GM12891 (cell line): ENCODE results near the gene SLC25A30.

Experiments
- PAX5 ChIP-seq: IDR thresholded peaks from 2 replicates; pipeline ENCODE4 v1.6.1; 2011; ENCODE audit warnings: low read length, moderate library complexity, mild to moderate bottlenecking; ENCODE audit not compliant: insufficient read depth, severe bottlenecking
- POLR2A ChIP-seq: IDR thresholded peaks from 2 replicates; pipeline ENCODE4 v1.6.1; 2011; ENCODE audit warnings: low read depth, low read length, control low read depth
- POLR2AphosphoS5 ChIP-seq: IDR thresholded peaks from 2 replicates; pipeline ENCODE4 v1.6.1; 2011; ENCODE audit warnings: low read depth, low read length, control low read depth
- POU2F2 ChIP-seq: IDR thresholded peaks from 2 replicates; pipeline ENCODE4 v1.6.1; 2011; ENCODE audit warnings: low read depth, mild to moderate bottlenecking, control low read depth, low read length, moderate library complexity
- SPI1 ChIP-seq: IDR thresholded peaks from 2 replicates; pipeline ENCODE4 v1.6.1; 2011; ENCODE audit warnings: low read depth, low read length, control low read depth
- TAF1 ChIP-seq: IDR thresholded peaks from 2 replicates; pipeline ENCODE4 v1.6.1; 2011; ENCODE audit warnings: low read depth, low read length, control low read depth

DNA sequence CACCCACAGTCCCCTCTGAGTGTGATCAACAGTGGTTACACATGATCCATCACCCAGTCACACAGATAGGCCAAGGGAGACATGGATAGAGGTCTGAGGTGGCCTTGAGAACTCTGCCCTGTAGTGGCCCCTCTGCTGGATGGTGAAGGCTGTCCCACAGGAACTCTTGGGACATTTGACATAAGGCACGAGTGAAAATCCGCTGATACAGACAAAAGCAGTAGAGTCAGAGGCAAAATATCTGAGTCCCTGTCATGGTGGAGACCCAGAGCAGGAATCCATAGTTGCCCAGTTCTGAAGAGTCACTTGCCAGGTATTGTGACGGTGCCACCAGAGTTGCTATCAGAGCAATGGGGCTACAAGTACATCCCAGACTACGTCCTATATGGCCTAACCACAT is 18.8 kb upstream of the SLC25A30 start:
- TF ChIP-seq POLR2A (no peak), TAF1 (no peak), POLR2AphosphoS5 (no peak), SPI1 (no peak), POU2F2 (no peak), PAX5 (no peak)
